HG02981 (cell line): ENCODE measurements around the gene TRPC4.

Experiments used
- ATAC-seq: cut with Tn5 transposase; IDR thresholded peaks from one replicate; pipeline ENCODE4 v1.9.1; 2021; ENCODE audit warnings: mild to moderate bottlenecking, moderate library complexity; ENCODE audit not compliant: unreplicated experiment

TRPC4 gene

GRCh38 chr13:37729876-37730275 lies 139.7 kb downstream of the TRPC4 start:
- no peak for ATAC-seq

GRCh38 chr13:37716420-37717195 lies 153.0 kb downstream of the TRPC4 start:
- ATAC-seq = no peak

DNA sequence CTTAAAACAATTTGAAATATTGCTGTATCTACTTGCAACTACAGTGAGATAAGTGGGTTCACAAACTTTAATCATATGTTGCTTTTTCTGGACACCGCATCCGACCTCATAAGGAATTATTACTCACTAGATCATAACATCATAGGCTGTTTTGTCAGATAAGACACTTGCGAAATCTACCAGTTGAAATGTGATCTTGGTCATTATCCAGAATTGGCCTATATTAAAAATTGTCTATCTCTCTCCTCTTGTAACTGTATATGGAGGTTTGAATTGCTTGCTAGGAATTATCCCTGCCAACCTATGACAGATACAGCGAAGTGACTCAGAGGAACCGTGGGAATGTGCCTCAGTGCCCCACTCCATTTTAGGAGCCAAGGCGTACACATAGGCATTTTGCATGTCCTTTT lies 154.0 kb downstream of the TRPC4 start:
- ATAC-seq = no peak

- no peak for ATAC-seq
Observed at GRCh38 chr13:37709318-37709717, 160.3 kb downstream of the TRPC4 start.

DNA sequence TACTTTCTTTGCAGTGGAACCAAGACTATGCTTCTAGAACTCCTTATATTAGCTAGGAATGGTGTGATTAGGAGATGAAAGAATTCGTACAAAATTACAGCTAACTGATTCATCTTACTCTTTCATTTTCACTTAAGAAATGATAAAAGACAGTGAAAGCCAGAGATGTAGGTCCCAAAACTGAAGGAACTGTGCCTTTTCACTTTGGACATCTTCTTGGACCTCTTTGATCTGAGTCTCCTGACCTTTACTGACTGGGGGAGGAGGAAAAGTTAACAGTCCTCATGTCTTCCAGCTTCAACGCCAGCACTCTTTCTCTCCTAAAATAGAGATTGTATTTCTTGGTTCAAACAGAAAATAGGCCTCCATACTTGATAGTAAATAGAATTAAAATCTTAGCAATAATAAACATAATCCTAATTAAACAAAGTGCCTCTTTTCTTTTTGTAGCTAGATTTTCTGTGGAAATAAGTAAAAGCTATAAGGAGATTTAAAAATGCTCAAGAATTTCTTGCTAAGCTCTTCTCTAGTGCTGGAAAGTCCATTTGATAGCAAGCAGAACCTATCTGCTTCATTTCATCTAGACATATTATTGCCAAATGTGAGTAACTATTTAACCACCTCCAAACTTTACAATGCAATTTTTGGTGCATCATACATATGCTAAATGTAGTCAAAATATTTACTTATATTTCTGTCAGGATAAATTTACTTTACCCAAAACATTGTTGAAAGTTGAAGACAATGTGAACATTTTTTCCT lies 161.7 kb downstream of the TRPC4 start:
- no peak for ATAC-seq

GRCh38 chr13:37706041-37706440 lies 163.5 kb downstream of the TRPC4 start:
- ATAC-seq = no peak

DNA sequence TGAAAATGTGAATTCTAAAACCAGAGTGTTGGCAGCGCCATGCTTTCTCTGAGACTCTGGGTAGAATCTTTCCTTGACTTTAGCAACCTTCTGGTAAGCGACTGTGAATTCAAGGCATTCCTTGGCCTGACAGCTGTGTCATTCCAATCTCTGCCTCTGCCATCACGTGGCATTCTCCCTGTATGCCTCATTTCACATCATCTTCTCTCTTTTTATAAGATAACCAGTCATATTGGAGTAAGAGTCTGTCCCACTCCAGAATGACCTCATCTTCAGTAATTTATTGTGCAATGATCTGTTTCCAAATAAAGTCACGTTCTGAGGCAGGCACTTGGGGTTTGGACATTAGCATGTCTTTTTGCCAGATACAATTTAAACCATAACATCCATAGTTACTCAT lies 167.6 kb downstream of the TRPC4 start:
- no peak for ATAC-seq

GRCh38 chr13:37701306-37701705 lies 168.3 kb downstream of the TRPC4 start:
- ATAC-seq = no peak

- ATAC-seq = no peak
Observed at GRCh38 chr13:37700887-37701286, 168.7 kb downstream of the TRPC4 start.

DNA sequence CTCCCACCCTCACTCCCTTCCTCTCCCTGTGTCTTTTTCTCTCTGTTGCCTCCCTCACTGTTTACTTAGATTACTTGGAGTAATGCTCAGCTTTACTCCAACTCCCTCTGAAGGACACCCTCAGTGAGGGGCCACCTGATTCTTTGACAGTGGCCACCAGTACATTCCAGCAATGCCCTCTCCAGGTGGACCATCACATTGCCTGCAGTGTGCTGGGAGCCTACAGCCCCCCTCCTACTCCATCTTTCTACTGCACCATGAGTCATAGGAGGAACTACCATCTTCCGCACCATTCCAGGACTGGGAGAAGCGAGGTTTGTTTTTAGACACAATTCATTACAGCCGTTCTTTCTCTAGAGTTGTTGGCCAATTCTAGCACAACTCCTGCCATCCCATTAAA lies 174.4 kb downstream of the TRPC4 start:
- no peak for ATAC-seq

DNA sequence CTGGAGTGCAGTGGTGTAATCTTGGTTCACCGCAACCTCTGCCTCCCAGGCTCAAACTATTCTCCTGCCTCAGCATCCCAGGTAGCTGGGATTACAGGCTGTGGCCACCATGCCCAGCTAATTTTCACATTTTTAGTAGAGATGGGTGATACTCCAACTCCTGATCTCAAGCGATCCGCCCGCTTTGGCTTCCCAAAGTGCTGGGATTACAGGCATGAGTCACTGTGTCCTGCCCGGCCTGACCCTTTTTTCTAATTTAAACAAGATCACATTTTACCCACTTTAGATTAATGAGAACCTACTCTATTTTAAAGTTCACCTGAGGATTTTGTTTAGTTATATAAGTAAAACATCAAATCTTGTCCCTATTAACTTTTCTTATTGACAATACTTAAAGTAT lies 179.2 kb downstream of the TRPC4 start:
- no peak for ATAC-seq

- ATAC-seq = no peak
Observed at GRCh38 chr13:37686501-37686900, 183.1 kb downstream of the TRPC4 start.

- no peak for ATAC-seq
Observed at GRCh38 chr13:37685206-37685605, 184.4 kb downstream of the TRPC4 start.

DNA sequence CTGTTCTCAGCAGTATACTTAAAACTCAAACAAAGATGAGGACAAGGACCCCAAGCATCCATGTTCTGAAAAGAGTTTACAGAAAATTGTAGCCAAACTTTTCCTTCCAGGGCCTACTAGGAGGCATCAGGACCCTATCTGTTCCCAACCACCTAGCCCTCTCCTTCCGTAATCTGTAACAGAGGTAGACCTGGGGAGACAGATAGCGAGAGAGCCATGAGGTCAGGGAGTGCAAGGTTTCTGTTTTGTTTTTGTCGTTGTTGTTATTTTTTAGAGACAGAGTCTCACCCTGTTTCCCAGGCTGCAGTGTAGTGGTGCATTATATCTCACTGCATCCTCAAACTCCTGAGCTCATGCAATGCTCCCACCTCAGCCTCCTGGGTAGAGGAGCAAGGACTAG lies 187.1 kb downstream of the TRPC4 start:
- ATAC-seq = no peak

DNA sequence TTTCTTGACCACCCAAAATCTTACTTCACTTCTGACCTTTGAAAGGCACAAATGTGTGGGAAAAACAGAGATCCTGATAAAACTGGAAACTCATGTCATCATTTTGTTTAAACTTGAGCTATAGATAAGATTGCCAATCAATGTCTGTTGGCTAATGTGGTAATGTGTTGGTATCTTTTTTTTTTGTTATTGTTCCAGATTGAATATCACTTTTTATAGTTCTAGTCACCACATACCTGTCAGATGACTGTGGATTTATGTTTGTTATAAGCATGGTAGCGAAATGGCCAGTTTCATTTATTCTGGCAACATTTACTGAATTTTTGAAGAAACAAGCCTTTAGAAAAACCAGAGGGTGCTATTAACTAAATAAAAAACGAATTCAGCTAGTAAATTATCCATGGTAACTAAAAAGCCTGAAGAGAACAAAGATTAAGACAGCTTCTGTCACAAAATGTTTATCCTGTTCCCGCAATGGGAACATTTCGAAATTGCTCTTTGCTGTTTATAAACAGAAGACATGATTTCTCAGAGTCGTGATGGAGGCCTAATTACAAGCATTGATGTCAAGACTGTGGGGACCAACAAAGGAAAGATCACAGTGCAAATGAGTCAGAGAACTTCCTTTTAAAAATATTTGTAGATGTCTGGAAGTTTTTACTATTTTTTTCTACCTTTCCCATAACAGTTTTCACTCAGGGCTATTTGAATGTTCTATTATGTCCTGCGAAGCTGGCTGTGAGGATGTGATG lies 188.1 kb downstream of the TRPC4 start:
- no peak for ATAC-seq

- ATAC-seq = no peak
Observed at GRCh38 chr13:37680137-37680536, 189.4 kb downstream of the TRPC4 start.

- no peak for ATAC-seq
Observed at GRCh38 chr13:37679043-37679442, 190.5 kb downstream of the TRPC4 start.

DNA sequence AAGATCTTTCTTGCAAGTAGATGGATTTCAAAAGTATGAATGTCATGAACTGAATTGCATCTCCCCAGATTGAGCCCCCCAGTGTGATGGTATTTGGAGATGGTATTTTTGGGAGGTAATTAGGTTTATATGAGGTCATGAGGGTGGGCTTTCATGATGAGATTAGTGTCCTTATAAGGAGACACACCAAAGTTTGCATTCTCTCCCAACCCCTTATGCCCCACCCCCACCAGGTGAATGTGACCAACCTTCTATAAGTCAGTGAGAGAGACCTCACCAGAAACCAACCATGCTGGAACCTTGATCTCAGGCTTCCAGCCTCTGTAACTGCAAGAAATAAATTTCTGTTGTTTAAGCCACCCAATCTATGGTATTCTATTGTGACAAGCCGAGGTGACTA lies 199.7 kb downstream of the TRPC4 start:
- ATAC-seq = no peak

DNA sequence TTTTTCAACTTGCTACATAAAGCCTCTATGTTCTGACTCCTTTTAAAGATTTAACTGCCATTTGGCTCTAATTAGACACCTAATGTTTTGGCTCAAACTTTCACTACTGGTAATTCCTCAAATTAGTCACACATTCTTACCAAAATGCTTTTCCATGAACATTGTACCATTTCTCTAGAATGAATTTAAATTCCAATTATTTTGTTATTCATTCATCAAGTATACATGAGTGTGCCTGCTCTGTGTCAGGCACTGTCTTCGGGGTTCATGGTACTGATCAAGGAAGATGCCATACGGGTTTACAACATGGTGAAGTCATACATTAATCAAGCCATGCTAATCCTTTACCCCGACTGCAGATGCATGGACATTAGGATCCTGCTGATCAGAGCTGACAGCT lies 201.9 kb downstream of the TRPC4 start:
- ATAC-seq = no peak

GRCh38 chr13:37666036-37666435 lies 203.5 kb downstream of the TRPC4 start:
- ATAC-seq = no peak

DNA sequence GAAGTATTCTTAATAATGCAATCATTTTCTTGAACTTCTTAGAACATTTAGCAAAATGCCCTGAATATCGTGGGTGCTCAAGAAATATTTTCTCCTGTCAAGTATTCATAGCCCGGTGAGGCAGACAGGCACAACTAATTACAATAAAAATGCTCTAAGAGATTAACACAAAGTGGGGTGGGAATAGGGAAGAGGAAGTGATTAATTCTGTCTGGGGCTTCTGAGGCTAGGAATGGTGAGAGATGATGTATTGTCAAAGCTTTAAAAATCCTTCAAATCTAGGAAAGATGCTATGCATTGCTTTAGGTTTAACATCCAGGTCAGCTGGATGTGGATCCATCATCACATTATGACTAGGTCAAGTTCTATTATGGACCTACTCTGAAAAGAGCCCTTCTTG lies 204.2 kb downstream of the TRPC4 start:
- ATAC-seq = no peak

DNA sequence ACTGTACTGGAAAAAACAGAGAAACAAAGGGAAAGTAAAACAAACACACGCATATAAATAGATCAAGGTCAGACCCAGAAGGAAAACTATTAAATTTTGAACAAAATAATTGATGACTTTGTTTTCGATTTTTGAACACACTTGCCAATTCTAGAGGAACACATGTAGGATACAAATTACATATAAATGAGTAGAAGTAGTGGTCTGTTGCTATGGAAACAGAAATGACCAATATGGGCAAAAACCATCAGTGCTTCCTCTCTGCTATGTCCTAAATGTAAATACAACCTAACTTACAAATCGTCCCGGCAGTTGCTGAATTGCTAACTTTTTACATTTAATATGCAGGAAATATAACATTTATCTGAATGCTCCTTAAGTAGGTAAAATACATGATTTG lies 205.8 kb downstream of the TRPC4 start:
- no peak for ATAC-seq
